Aorta (tissue), 5 donors: ENCODE results near the gene LYPD6. TPM values are rescaled to one million over a fixed set of nuclear protein-coding genes. Genes with fewer than 3 reads are reported as not detected.

Experiments used
- ATAC-seq: fragments of 200-7000 bp; cut with Tn5 transposase; one replicate; pipeline ENCODE4 v1.9.1; 2022; ENCODE audit warnings: moderate library complexity; ENCODE audit not compliant: low FRiP score
- DNase-seq, 2 donors: peaks; one replicate each; pipeline ENCODE4 v3.0.0-alpha.2; 2020
- H3K27ac ChIP-seq, 2 donors: one replicate each; pipeline ENCODE4 v1.5.1; 2013; ENCODE audit warnings: low read length in 2 of 2, mild to moderate bottlenecking in 2 of 2, moderate library complexity in 2 of 2, control low read depth in 1 of 2, inconsistent platforms in 1 of 2, low read depth in 1 of 2
- H3K27me3 ChIP-seq, 2 donors: one replicate each; pipeline ENCODE4 v1.6.1; 2013; ENCODE audit warnings: control low read depth in 1 of 2, low read length in 1 of 2, mild to moderate bottlenecking in 1 of 2, moderate library complexity in 1 of 2; ENCODE audit not compliant: insufficient read depth in 2 of 2, control insufficient read depth in 1 of 2
- H3K36me3 ChIP-seq, 2 donors: one replicate each; pipeline ENCODE4 v1.6.1; 2013; ENCODE audit warnings: control low read depth in 1 of 2, low read length in 1 of 2, mild to moderate bottlenecking in 1 of 2; ENCODE audit not compliant: insufficient read depth in 2 of 2, control insufficient read depth in 1 of 2
- H3K4me1 ChIP-seq, 2 donors: one replicate each; pipeline ENCODE4 v1.6.1; 2013; ENCODE audit warnings: low read length in 2 of 2, control low read depth in 1 of 2, mild to moderate bottlenecking in 1 of 2, moderate library complexity in 1 of 2; ENCODE audit not compliant: insufficient read depth in 2 of 2, control insufficient read depth in 1 of 2
- H3K4me3 ChIP-seq, 2 donors: one replicate each; pipeline ENCODE4 v1.5.1; 2013; ENCODE audit warnings: low read length in 2 of 2, control low read depth in 1 of 2, mild to moderate bottlenecking in 1 of 2
- H3K9me3 ChIP-seq: one replicate; pipeline ENCODE4 v1.6.1; 2013; ENCODE audit warnings: mild to moderate bottlenecking, low read length; ENCODE audit not compliant: control insufficient read depth
- WGBS, 2 donors: extraction: QIAGEN DNeasy Blood & Tissue Kit; methylation state at CpG; one replicate each; pipeline ENCODE4 v1.1.7; 2013; 5-methylcytosine and 5-hydroxymethylcytosine counted together
- intact Hi-C, 2 donors: fragments of 100-400 bp; cut with DNase I; formaldehyde crosslinking; loops; one replicate each; pipeline versions ENCODE4 v1.14.2 to v1.15.0; 2022
- polyA plus RNA-seq, 2 donors: library from polyadenylated mRNA; stranded (reverse); fragments of 200-250 nt; gene quantifications; one replicate each; pipeline ENCODE4 v1.2.3, GENCODE V29; 2013
- total RNA-seq, 2 donors: library from RNA; stranded (reverse); fragmentation: NEBNext Ultra II Directional; extraction: Animal tissue kit (Norgen Biotek cat#: 25700); gene quantifications; one replicate each; pipeline ENCODE4 v1.2.1, GENCODE V29; 2021
- donor health status: healthy with polysubstance abuse.
- donor health status: Bipolar disorder and iron deficiency.
- donor health status: DM: no; HTN: no; CAD: no.
- donor health status: DM: no; HTN: no; CAD: no.
- donor health status: DM: yes; HTN: yes; CAD: no.

Gene LYPD6
- total and polyA plus RNA-seq, 4 donors: 0.23 to 0.42 (median 0.25) TPM; not detected in 1

DNA sequence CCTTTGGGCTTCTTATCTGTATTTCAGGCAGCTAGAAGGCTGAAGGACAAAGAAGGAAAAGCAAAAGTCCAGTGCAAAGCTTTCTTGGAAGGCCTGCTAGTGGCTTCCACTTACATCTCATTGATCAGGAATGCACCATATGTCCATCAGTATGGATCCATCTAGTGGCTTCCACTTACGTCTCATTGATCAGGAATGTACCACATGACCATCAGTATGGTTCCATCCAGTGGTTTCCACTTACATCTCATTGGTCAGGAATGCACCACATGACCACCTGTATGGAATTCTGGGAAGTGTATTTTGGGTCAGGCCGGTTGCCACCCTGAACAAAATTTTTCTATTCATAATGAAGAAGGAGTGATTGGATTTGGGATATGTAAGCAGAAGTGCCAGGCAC is 70.6 kb downstream of the LYPD6 start:
- no peak for DNase-seq
- no peaks in the 10 kb centered on the region for H3K36me3 ChIP-seq
- no peak overlapping the region for H3K4me3 ChIP-seq
- 93 to 95% methylated on average over 2 of the region's 2 CpGs for WGBS, 2 donors
- H3K27ac ChIP-seq: no peak overlapping the region
- no peaks in the 10 kb centered on the region for H3K4me1 ChIP-seq
- H3K27me3 ChIP-seq: no peaks in the 10 kb centered on the region
- H3K9me3 ChIP-seq: peaks cover 4% of the 10 kb centered on the region
- ATAC-seq: no peak
- intact Hi-C loops: no loop called here

DNA sequence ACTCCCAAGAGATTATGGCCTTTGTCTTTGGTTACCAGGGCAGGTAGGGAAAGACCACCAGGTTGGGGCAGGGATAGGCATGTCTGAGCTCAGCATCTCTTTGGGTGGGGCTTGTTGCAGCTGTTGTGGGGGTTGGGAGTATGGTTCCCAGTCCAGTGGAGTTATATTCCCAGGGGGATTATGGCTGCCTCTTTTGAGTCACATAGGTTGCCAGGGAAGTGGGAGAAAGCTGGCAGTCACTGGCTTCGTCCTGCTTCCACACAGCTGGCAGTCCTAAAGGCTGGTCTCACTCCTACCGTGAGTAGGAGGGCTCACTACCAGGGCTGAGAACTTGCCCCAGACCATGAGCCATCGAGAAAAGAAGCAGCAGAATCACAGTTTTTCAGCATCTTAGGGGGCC is 79.1 kb downstream of the LYPD6 start:
- Histone ChIP-seq H3K4me1 (no peaks in the 10 kb centered on the region), H3K27ac (no peak overlapping the region), H3K9me3 (peaks cover 1% of the 10 kb centered on the region), H3K4me3 (no peak overlapping the region), H3K27me3 (no peaks in the 10 kb centered on the region), H3K36me3 (no peaks in the 10 kb centered on the region)
- no peak for ATAC-seq
- intact Hi-C loops: no loop called here
- DNase-seq: no peak
- 58 to 66% methylated on average over 3 of the region's 3 CpGs for WGBS, 2 donors

- Histone ChIP-seq H3K4me1 (no peaks in the 10 kb centered on the region), H3K9me3 (peaks cover 1% of the 10 kb centered on the region), H3K4me3 (no peak overlapping the region), H3K27me3 (no peaks in the 10 kb centered on the region), H3K36me3 (no peaks in the 10 kb centered on the region), H3K27ac (no peak overlapping the region)
- 92% methylated on average over 6 of the region's 6 CpGs for WGBS, 2 donors
- DNase-seq (no peak), ATAC-seq (no peak)
- intact Hi-C loops: no loop called here
Observed at GRCh38 chr2:149410701-149411484, 80.5 kb downstream of the LYPD6 start.

- intact Hi-C loops: no loop called here
- Histone ChIP-seq H3K27me3 (no peaks in the 10 kb centered on the region), H3K4me1 (no peaks in the 10 kb centered on the region), H3K4me3 (no peak overlapping the region), H3K36me3 (no peaks in the 10 kb centered on the region), H3K9me3 (no peaks in the 10 kb centered on the region), H3K27ac (no peak overlapping the region)
- WGBS, 2 donors: 95 to 98% methylated on average over 2 of the region's 2 CpGs
- DNase-seq: no peak
- ATAC-seq: no peak
Observed at GRCh38 chr2:149413487-149413886, 83.1 kb downstream of the LYPD6 start.

DNA sequence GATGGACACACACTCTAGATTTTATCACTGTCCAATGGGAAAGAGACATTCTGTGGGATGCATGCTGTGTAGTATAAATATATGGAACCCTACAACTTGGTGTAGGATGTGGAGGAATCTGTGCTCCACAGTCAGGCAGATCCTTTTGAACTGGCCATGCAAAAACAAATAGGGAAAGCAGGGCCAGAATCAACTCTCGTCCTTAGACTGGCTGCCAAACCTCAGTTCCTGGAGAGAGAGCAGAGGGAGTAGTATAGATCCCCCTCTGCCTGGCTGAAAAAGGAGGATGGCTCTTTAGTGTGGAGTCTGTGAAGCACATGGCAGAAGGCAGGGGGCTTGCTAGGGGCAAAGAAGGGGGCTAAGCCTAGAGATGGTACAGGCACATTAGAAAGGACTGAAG is 84.7 kb downstream of the LYPD6 start:
- Histone ChIP-seq H3K36me3 (no peaks in the 10 kb centered on the region), H3K4me3 (no peak overlapping the region), H3K27me3 (no peaks in the 10 kb centered on the region), H3K9me3 (no peaks in the 10 kb centered on the region), H3K27ac (no peak overlapping the region), H3K4me1 (no peaks in the 10 kb centered on the region)
- ATAC-seq (no peak), DNase-seq (no peak)
- whole genome bisulfite sequencing, 2 donors: 0 to 4% methylated on average over 1 of the region's 1 CpG
- intact Hi-C loops: no loop called here

DNA sequence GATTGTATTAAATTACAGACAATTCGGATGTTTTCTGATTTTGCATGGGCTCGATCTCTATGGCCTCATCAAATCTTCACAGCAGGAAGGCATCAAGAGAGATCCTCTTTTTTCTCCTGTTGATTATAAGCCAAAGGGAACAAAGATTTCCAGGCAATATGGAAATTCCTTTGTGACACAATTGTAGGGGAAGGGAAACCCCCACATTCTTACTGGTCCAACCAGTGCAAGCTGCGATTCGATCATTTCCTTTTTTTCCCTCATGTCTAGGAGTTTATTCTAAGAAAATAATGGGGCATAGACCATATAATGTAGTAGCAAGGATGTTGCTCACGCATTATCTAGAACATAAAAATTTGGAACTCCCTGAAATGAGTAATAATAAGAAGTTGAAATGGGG is 87.7 kb downstream of the LYPD6 start:
- no peak for ATAC-seq
- no peaks in the 10 kb centered on the region for H3K4me1 ChIP-seq
- no peak overlapping the region for H3K27ac ChIP-seq
- intact Hi-C loops: no loop called here
- H3K9me3 ChIP-seq: no peaks in the 10 kb centered on the region
- H3K36me3 ChIP-seq: no peaks in the 10 kb centered on the region
- WGBS, 2 donors: 87 to 89% methylated on average over 5 of the region's 5 CpGs
- no peaks in the 10 kb centered on the region for H3K27me3 ChIP-seq
- no peak overlapping the region for H3K4me3 ChIP-seq
- DNase-seq: no peak

- H3K27ac ChIP-seq: no peak overlapping the region
- no peaks in the 10 kb centered on the region for H3K36me3 ChIP-seq
- H3K27me3 ChIP-seq: no peaks in the 10 kb centered on the region
- H3K9me3 ChIP-seq: no peaks in the 10 kb centered on the region
- no peak for DNase-seq
- no peaks in the 10 kb centered on the region for H3K4me1 ChIP-seq
- 82 to 83% methylated on average over 13 of the region's 13 CpGs for WGBS, 2 donors
- ATAC-seq: no peak
- H3K4me3 ChIP-seq: no peak overlapping the region
- intact Hi-C loops: no loop called here
Observed at GRCh38 chr2:149420053-149420963, 89.9 kb downstream of the LYPD6 start.

DNA sequence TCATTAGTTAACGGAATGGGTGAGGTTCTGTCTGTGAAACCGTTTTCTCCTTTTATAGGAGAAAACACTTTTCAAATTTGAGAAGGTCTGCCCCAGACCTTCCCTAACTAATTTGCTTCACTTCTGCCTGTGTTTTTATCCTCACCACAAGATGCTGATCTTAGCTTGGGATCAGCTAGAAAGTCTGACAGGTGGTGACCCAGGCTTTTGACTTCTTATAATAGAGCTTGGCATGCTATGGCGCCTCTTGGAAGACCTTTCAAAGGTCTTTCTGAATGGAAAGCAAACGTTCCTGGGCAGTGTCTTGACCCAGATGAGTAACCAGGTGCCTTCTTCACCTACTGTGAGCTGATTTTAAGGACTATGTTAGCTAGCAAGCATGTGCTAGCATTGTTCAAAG is 91.4 kb downstream of the LYPD6 start:
- ATAC-seq (no peak), DNase-seq (no peak)
- H3K36me3 ChIP-seq: no peaks in the 10 kb centered on the region
- H3K4me3 ChIP-seq: no peak overlapping the region
- WGBS, 2 donors: 81% methylated on average over 4 of the region's 4 CpGs
- H3K27me3 ChIP-seq: no peaks in the 10 kb centered on the region
- H3K9me3 ChIP-seq: no peaks in the 10 kb centered on the region
- intact Hi-C loops: no loop called here
- no peaks in the 10 kb centered on the region for H3K4me1 ChIP-seq
- H3K27ac ChIP-seq: no peak overlapping the region
